Measurements from ENCODE around the gene CBR1.

DNA sequence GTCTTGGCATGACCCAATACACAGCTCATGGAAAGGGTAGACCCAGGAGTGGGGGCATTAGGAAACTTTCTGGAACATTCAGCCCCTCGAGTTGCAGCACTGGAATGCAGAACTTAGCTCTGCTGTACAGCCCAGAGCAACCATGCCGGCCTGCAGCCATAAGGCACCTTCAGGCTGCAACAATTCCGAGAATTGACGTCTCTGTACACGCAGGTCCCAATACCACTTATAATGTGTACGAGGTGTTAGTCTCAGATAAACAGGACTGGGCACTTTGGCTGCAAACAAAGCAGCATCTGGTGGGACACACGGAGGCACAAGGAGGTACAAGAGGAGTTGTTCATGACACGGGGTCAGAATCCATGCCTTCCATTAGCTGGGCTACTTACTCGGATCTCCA lies 7.9 kb downstream of the CBR1 start:
- TF ChIP-seq CTCF (IDR thresholded peaks at IDR 0.05; ENCODE audit: extremely low read depth in 1 of 2, insufficient read depth in 1 of 2, low read depth in 1 of 2, low read length in 2 of 2) (no peak), FOS (IDR thresholded peaks at IDR 0.05; ENCODE audit: borderline replicate concordance, insufficient read depth, low read length) (no peak), JUN (IDR thresholded peaks at IDR 0.05; ENCODE audit: borderline replicate concordance, insufficient read depth, insufficient read length, low read depth) (no peak), MAX (IDR thresholded peaks at IDR 0.05; ENCODE audit: insufficient read depth, insufficient read length) (no peak), POLR2A (IDR thresholded peaks at IDR 0.05; ENCODE audit: low read depth, low read length) (no peak), EZH2 (IDR thresholded peaks at IDR 0.05; ENCODE audit: borderline replicate concordance, low read depth, low read length, severe bottlenecking) (no peak)

Data from endothelial cell of umbilical vein (primary cell).